ENCODE measurements around the gene FCN1.
A peak's percentile ranks its signal among the peaks of the same experiment; 100 is the strongest.

- TF ChIP-seq, protein P1, sequence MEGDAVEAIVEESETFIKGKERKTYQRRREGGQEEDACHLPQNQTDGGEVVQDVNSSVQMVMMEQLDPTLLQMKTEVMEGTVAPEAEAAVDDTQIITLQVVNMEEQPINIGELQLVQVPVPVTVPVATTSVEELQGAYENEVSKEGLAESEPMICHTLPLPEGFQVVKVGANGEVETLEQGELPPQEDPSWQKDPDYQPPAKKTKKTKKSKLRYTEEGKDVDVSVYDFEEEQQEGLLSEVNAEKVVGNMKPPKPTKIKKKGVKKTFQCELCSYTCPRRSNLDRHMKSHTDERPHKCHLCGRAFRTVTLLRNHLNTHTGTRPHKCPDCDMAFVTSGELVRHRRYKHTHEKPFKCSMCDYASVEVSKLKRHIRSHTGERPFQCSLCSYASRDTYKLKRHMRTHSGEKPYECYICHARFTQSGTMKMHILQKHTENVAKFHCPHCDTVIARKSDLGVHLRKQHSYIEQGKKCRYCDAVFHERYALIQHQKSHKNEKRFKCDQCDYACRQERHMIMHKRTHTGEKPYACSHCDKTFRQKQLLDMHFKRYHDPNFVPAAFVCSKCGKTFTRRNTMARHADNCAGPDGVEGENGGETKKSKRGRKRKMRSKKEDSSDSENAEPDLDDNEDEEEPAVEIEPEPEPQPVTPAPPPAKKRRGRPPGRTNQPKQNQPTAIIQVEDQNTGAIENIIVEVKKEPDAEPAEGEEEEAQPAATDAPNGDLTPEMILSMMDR (IDR thresholded peaks at IDR 0.05), result no peak
- TF ChIP-seq POLR2AphosphoS5 (IDR thresholded peaks at IDR 0.05) (peak; percentile 50 to 61), POLR2A (IDR thresholded peaks at IDR 0.05; ENCODE audit: low read depth) (no peak)
Observed at GRCh38 chr9:134871697-134872340, 45.9 kb downstream of the FCN1 start.

All from esophagus muscularis mucosa (tissue), 3 donors.